ENCODE results near the gene ILK.

- TF ChIP-seq POLR2A (IDR thresholded peaks at IDR 0.05), result no peak
- TF ChIP-seq CTCF (IDR thresholded peaks at IDR 0.05), result no peak
These were observed 39.4 kb downstream of the ILK start for GRCh38 chr11:6642957-6643356.

Measured in thyroid gland (tissue), 4 donors.